ENCODE measurements around the gene VAMP2. TPM values are rescaled to one million over a fixed set of nuclear protein-coding genes. Genes with fewer than 3 reads are reported as not detected.

Gene VAMP2
- total and polyA plus RNA-seq, 9 of the 15 experiments (the other 6 are each of a cell fraction or from before 2014, with no cell fraction given), result 2.3 to 31.8 (median 6.0) TPM

- TF ChIP-seq ZNF584 (CRISPR knock-in tag; IDR thresholded peaks at IDR 0.05; ENCODE audit: low read depth) (no peak), SMAD4 (CRISPR knock-in tag; conservative IDR thresholded peaks at IDR 0.05) (peak; percentile 59; the same call in 1 of the 2 replicates), EZH2 (IDR thresholded peaks at IDR 0.05; ENCODE audit: borderline replicate concordance, low read depth, low read length) (no peak), SOX6 (IDR thresholded peaks at IDR 0.05) (no peak; the same call in 1 of the 2 replicates), XRCC3 (IDR thresholded peaks at IDR 0.05) (no peak), BRD9 (IDR thresholded peaks at IDR 0.05; ENCODE audit: low read depth, partially characterized antibody) (no peak), POLR2G (IDR thresholded peaks at IDR 0.05; ENCODE audit: low read depth, low read length) (peak; percentile 85), PCBP2 (IDR thresholded peaks at IDR 0.05; ENCODE audit: low read depth, low read length, poor library complexity, severe bottlenecking) (no peak), SAP30 (IDR thresholded peaks at IDR 0.05; ENCODE audit: borderline replicate concordance, insufficient read depth, low read depth, low read length, poor library complexity, severe bottlenecking) (peak; percentile 57), KLF1 (tag; IDR thresholded peaks at IDR 0.05) (0 out of 2 replicates have a peak, but pooled peaks have one; percentile 16), YBX1 (IDR thresholded peaks at IDR 0.05) (no peak), NR2C2 (CRISPR knock-in tag; IDR thresholded peaks at IDR 0.05) (0 out of 2 replicates have a peak, but pooled peaks have one; percentile 19), NR2C2 (tag; IDR thresholded peaks at IDR 0.05) (peak; percentile 68), ZNF695 (CRISPR knock-in tag; IDR thresholded peaks at IDR 0.05) (no peak), FOS (IDR thresholded peaks at IDR 0.05; ENCODE audit: extremely low read depth, insufficient read length) (peak; percentile 63), L3MBTL2 (IDR thresholded peaks at IDR 0.05) (peak; percentile 95)
These were observed 10.5 kb downstream of the VAMP2 start, which contains the start of gene PER1 (continued) for GRCh38 chr17:8152112-8152775.
